GM23248 (cell line): ENCODE results near the gene STX16.

Source experiments
- EZH2 ChIP-seq: fragments of 200-600 bp; sonication (generic); IDR thresholded peaks from 2 replicates; pipeline ENCODE4 v1.6.1; 2018; ENCODE audit warnings: antibody characterized with exemption, mild to moderate bottlenecking; ENCODE audit not compliant: insufficient read depth, poor library complexity, severe bottlenecking
- EZH2phosphoT487 ChIP-seq: fragments of 200-600 bp; sonication (generic); IDR thresholded peaks from 2 replicates; pipeline ENCODE4 v1.6.1; 2018; ENCODE audit warnings: antibody characterized with exemption, moderate library complexity, mild to moderate bottlenecking, low read depth; ENCODE audit not compliant: insufficient read depth

DNA sequence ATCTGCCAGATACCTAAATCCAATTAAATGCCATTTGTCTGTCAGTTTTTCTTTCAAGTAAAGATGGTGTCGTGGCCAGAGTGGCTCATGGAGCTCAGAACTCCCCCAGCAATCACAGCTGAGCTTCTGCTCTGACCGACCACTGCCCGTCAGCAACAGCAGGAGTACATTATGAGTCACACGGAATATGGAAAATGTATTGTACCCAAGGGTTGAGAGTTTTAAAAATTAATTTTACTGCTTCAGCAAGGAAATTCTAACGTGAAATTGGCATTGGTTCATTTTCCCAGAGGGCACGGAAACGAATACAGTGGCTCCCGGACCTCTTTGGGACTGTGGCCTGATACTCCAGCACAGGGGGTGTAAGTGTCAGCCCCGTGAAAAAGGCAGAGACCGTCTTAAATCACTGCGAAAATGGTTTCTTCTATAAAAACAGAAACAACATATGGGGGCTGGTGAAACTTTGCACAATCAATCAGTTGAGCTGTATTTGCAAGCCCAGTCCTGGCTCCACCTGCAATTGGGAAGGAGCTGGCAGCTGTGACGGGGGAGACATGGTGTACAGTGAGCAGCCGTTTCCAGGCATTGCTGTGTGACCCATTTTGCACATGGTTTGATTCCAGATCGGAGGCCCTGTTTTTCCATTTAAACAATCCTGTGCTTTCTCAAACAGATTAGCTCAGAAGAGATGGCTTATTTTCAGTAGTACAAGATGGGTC, 54.3 kb downstream of the STX16 start:
- TF ChIP-seq EZH2 (no peak), EZH2phosphoT487 (no peak)
